Measurements from ENCODE around the gene MALRD1.

Gene MALRD1

DNA sequence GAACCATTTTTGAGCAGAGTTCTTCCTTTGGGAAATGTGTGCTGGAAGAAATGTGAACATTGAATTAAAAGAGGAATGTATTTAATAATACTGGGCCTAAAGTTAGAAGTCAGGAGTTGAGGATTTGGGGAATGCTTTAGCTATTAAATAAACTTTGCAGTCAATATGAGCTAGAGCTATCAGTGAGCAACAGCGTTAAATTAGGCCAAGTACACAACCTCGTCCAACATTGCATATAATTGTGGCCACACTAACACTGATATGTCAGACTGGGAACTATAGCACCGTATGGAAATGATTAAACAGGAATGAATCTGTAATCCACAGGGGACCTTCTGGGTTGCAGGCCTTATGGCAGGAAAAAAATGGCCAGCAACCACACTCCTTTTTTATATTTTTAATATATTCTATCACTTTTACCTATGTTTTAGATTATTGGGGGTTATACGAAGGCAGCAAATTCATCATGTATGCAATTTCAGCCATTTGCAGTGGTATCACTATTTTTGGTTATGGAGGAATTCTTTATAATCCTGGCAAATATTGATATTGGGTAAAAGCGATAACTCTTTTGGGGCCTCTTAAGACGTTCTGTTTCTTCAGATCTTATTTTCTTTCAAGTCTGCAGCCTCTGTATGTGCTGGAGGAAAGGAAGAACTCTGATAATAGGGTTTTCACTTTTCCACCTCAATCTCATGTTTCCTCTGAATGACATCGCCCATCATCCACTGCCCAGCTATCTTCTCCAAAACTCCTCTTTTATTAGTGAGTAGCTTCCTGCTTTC is 531.4 kb downstream of the MALRD1 start:
- no peak for DNase-seq

DNA sequence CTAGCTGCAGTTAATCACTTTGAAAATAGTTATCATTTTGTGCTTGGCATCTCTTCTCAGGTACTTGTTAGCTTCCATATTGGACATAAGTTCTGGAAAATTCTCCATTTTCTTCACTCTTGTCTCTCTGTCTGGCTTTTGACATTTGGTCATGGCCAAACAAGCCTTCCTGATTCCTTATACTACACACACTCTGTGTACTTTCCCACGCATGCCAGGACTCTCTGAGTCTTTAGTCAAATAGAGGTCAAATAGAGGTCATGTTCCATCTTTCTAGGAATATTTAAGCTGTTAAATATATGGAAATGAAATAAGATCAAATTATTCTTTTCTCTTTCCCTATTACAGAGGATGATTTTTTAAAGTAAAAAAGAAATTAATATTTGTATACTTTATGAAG is 532.1 kb downstream of the MALRD1 start:
- no peak for DNase-seq

DNA sequence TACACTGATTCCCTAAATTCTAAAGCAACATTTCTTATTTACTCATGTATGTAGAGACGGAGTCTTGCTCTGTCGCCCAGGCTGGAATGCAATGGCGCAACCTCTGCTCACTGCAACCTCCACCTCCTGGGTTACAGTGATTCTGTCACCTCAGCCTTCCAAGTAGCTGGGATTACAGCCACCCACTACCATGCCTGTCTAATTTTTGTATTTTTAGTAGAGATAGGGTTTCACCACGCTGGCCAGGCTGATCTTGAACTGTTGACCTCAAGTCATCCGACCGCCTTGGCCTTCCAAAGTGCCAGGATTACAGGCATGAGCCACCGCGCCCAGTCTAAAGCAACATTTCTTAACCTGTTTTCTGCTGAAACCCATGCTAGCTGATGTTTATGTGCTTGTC is 540.0 kb downstream of the MALRD1 start:
- no peak for DNase-seq

DNA sequence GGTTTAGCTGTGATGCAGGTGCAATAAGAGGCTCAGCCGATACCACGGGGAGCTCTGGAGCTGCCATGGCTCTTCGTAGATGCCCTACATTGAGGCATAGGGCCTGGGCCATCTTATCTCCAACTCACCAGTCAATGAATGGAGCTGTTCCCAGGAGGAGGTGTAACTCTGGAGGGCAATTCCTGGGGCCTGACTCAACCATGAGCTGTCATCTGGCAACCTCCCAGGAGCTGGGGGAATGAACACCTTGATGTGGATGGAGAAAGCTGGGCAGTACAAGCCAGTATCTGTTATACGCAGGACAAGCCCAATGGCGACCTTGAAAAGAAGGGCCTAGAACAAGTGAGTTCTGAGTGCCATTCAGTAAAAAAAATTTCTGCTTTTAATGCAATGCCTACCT is 543.7 kb downstream of the MALRD1 start:
- peak in 1 of 2 experiments; percentile 42 for DNase-seq

DNA sequence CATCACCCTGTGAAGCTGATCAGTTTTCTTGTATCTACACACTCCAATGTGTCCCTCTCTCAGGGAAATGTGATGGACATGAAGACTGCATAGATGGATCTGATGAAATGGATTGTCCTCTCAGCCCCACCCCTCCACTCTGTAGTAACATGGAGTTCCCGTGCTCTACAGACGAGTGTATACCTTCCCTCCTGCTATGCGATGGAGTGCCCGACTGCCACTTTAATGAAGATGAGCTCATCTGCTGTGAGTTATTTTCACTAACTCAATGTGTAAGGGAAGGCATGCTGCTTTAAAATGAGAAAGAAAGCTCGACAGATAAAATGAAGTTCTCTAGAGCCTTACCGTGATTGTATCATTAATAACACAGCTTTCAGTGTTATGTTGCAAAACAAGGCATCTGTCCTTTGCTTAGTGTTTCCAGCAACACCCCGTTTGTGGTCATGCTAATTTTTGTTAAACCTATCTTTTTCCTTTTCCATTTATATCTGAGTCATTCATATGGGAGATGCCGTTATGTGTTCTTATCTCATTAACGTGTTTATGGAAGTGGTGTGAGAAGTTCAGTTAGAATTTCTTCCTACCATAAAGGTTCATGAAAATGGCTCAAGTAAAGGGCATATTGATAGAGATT is 546.7 kb downstream of the MALRD1 start:
- DNase-seq = no peak

DNA sequence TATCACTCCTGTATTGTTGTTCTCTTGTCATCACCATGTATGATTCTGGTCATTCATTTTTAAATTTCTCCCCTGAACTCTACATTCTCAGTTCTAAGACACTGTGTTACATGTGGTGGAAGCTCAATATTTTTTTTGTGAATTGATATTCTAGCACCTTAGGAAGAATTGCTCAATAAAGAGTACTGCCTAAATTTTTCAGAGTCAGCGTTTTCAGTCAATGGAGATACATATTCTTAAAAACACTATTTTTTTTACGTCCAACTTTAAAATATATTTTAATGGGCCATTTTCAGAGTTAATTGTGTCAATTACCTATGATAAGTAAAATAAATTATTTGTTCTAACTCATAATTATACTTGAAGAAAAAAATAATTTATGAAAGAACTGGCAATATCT is 557.2 kb downstream of the MALRD1 start:
- DNase-seq = no peak

DNA sequence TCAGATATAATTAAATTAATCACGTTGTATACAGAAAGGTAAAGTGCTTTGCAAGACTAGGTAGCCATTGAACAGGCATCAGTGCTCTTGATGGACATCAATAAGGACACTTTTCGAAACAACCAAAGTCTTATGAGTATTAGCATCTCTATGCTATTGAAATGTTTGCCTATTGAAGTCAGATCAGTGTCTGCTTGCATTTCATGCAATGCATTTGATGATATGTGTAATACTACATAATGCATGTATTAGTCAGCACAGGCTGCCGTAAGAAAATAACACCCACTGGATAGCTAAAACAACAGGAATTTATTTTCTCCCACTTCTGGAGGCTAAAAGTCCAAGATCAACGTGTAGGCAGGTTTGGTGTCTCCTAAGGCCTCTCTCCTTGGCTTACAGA is 558.4 kb downstream of the MALRD1 start:
- no peak for DNase-seq

DNA sequence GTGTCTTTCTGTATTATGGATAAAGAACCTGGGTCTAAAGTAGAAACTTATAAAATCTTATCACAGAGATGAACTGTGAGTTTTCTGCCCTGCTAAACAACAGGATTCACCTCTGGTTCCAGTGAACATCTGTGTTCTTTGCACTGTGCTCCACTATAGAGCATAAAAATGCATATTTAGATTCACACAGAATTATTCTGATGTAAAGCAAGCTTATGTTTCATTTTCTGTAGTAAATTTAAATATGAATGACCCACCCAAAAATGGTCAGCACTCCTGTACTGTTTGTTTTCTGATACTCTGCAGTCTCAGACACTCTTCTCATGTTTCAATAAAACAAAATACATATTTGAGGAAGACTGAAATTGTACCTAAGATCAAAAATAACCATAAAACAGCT is 563.2 kb downstream of the MALRD1 start:
- no peak for DNase-seq

DNA sequence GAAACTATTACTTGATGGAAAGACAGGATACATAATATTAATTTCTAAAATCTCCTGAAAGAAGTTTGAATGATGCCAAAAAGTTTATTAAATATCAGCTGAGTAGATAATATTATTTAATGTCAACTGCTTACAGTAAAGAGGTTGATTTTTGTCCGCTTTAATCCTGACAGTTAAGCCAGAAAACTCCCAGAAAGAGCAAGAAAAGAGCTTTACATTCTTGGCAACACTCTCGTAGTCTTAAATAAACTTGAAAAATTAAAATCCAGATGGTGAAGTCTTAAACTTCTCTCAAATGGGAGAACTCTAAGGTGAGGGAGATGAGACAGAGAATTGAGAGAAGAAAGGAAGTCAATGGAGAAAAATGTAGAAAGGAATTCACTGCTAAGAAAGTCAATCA is 568.4 kb downstream of the MALRD1 start:
- no peak for DNase-seq

DNA sequence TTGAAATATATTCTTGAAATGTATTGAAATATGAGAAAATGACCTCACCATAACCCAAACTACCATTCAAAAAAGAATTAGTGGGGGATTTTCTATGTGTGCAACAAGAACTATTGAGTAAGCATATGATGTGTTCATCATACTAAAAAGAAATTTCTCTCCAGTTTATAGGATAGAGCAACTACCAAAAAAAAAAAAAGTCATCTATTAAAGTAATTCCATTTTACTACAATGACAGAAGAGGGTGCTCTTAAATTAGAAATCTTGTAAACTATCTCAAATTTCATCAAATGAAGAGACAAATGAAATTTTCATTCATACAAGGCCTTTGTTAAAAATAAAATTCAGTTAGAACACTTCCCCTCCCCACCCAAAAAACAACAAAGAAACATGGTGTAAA is 572.2 kb downstream of the MALRD1 start:
- DNase-seq = no peak

DNA sequence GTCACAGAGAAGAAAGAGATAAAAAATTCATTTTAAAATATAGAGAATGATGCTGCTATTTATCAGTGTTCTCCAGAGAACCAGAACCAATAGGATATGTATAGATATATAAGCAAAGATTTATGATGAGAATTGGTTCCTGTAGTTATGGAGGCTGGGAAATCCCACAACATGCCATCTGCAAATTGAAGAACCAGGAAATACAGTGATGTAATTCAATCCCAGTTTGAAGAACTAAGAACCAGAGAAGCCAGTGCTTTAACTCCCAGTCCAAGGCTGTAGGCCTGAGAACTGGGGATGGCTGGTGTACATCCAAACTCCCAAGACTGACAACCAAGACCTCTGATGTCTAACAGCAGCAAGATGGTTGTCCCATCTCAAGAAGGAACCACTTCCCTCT is 574.7 kb downstream of the MALRD1 start:
- DNase-seq = no peak

DNA sequence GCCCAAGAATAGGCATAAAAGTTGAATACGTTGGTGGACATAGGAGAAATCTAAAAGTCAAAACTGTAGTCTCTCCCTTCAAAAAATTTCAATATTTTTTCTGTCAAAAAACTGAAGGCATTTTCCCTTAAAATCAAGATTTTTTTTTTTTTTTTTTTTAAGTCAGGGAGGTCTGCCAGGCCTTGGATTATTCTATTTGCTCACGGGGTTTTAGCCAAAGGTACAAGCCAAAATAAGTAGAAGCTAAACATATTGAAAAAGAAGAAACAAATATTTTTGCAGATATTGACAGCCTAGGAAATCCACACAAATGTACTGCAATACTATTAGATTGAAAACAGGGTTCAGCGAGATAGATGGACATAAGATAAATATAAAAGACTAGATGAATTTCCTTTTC is 577.6 kb downstream of the MALRD1 start:
- no peak for DNase-seq

DNA sequence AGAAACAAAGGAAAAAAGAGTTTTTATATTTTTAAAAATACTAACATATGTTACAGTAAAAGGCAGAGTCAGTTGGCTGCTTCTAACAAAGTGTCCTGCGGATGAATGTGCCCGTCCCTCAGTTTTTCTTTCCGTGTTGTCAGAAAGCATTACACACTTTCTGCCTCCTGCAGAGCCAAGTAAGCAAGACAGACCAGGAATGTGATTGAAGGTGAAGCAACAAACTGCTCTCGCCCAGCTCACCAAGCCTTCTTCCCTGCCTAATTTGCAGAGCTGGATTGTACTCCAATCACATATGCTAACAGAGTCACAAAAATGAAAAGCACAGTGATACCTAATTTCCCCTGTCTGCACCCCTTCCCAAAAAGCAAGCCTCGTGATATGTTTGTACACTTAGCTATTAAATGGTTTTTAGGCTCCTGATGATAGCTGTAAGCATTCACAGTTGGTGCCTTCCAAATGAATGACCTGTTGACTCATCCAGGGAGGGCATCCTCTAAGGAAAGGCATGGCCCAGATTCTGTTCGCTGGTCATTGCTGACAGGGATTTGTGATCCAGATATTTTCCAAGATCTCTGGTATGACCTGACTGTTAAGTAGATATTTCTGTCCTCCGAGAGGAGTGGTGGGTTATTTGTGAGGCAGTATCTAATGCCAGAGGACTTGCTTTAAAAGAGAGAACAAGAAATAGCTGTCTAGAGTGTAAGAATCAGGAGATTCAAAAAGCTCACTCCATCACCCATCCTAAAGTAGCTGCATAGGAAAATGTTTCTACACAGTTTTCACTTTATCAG is 580.4 kb downstream of the MALRD1 start:
- no peak for DNase-seq

DNA sequence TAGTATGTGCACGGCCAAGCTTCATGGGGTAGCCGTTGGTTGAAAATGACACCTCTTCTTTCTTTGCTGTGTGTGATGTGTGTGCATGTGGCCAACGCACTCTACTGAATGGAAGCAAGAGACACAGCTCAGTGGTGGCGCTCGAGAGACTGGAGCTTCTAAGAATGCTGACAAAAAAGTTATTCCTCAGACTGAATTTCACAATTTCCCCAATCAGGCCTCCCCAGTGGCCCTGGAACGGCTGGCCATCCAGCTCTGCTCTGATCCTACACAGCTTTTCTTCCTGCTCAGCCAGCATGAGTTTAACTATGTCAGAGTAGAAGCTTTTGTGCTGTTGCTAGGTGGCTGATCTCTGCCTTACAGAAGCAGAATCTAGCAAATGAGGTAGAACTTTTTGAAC is 581.0 kb downstream of the MALRD1 start:
- no peak for DNase-seq

DNA sequence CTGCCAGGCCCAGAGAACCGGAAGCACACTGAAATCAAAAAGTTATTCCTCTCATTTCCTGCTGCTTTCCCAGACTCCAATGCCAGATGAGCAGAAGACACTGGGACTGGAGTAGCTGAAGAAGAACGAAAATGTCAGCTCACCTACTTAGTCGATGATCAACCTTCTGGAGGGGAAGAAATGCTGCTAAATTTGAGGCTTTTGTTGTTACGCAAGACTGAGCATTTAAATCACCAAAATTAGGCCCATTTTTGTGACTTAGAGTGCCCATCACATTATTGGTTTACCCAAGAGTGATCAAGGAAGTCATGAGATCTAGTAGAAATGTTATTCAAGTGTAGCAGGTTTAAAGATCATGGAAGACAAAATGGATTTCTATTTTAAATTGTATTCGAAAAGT is 585.6 kb downstream of the MALRD1 start:
- DNase-seq = no peak

DNA sequence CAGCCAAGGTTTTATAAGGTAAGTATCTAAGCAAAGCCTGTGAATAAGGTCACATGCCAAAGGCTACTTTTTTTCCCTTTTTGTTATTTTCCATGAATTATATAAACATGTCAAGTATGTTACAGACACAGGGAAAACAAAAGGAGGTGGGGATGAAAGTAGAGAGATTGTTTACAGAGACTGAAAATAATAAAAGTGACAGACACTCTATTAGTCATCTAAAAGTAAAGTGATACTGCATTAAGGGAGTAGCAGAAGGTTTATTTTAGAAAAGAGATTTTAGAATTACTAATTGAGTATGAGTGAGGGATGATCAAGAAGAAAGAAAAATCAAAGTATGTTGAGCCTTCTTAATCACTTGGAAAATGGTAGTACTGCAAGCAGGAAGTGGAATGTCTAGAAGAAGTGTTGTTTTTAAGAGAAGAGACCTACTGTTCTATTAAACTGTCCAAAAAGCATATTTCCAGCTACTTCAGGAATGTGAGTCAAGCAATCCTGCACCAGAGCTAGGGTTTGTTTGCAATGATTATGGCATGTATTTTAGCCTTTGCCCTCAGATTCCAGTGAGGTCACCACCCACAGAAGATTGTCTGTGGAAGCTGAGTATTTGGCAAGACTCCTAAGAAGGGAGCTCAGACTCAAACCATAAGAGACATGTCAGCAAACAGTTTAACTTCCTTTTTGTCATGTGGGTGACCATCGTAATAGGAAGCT is 589.7 kb downstream of the MALRD1 start:
- peak in 1 of 2 experiments; percentile 10 for DNase-seq

DNA sequence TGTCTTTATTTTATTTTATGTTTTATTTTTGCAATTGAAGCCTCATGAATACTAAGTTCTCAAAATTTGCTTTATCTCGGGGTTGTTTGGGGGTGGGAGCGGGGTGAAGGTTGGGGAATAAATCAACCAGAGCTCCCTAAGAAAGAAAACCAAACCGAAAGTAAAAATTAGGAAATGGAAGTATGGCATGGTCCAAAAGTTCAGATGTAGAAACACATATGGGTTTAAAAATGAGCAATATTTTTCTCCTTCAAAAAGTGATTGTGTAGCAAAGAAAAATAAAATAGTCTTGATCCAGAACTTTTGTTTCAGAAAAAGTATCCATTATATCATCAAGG is 590.3 kb downstream of the MALRD1 start:
- DNase-seq = no peak

DNA sequence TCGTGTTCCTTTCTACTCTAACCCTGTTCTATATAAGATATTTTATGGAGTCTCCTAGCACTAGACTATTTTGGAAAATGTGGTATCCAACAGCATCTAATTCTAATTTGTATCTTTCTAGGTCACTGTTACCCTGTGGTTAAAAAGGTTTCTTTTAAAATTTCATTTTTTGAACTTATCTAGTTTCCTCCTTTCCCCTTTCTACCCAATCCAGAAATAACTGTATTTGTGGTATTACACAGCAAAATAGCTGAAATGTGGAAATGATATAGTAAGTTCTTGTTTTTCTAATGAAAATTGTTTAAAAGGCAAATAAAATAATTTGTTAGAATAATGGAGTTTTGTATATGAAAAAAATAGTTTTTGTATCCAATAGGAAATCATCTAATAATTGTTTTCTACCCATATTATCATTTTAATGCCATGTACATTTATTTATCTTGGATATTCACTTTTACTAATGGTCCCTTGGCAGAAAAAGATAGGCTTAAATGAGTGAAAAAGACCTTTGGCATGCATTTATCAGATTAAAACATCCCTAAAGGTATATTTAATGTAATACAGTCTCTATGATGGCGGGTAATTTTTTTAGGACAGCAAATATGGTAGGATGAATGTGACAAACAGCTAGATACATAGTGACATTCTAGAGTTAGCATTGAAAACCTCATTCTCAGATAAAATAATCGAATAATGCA is 592.1 kb downstream of the MALRD1 start:
- DNase-seq = no peak

DNA sequence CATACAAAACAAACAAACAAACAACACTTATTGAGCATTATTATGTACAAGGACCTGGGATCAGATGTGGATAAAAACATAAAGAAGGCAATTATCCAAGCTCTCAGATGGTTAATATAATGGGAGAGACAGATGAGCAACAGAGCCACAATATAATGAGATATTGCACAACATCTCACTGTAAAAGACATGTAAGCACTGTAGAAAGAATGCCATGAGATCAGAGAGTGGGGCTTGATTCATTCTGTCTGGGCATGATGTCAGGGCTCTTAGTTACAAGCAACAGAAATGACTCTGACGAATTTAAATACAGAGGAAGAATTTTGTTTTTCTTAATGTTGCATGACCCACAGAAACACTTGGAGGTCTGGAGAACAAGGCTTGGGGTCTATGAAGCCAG is 602.9 kb downstream of the MALRD1 start:
- DNase-seq = no peak

DNA sequence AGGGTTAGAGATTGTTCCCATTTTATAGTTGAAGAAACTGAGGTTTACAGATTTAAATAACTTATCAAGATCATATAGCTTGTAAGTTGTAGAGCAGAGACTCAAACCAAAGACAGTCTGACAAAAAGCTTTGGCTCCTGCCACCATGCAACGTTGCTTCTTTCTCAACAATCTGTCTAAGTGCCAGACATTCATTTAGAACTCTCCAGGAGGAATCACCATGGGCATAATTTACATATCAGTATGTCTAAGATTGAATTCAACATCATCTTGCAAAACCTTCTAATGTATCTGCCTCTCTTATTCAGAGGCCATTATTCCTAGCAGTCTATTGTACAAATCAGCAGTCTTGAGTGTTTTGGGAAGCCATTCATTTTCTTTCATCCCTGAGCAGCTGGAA is 604.1 kb downstream of the MALRD1 start:
- DNase-seq = no peak

DNA sequence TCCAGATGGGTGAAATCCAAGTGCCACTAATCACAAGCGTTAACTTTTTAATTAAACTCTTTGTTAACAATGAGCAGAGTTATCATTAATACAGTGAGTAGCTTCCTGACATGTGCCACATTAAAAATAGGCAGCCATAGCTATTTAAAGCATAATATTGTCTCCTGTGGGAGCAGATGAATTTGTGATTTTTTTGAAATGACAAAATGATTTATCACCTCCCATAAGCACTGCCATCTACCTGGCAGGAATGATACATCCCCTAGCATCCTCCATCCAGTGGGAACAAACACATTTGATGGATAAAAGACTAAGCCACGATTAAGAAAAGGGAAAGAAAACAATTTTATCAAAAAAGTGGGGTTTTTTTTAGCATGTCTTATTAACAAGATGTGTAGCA is 605.3 kb downstream of the MALRD1 start:
- DNase-seq = no peak

DNA sequence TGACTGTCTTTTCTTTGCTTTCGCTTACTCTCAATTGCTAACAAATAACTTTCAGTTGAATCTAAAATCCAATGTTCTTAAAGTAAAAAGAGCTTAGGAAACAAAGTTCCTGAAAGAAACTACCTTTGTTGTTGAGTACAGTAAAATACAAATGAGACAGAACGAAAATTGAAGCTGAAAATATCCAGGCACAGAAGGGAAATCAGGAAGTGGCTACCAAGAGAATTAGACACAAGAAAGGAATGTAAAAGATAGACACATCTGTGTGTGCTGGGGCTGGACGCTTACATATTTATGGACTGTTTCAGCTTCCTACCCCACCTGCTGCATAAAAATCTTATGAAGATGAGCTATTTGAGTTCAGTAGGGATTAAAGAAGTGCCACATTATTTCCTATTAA is 606.0 kb downstream of the MALRD1 start:
- DNase-seq = peak in 1 of 2 experiments; percentile 61

Measured in SW 1271 (cell line).